ENCODE data around the gene SPC25. TPM values are rescaled to one million over a fixed set of nuclear protein-coding genes. Genes with fewer than 3 reads are reported as not detected.

SPC25 gene
- total RNA-seq, 4 donors from 2014 or later = 1.1 to 6.6 TPM; not detected in 2

- no peaks in the 10 kb centered on the region for H3K4me1 ChIP-seq
- no peaks in the 10 kb centered on the region for H3K27me3 ChIP-seq
- H3K9me3 ChIP-seq = no peaks in the 10 kb centered on the region
- TF ChIP-seq POLR2A (IDR thresholded peaks at IDR 0.05) (no peak), CTCF (IDR thresholded peaks at IDR 0.05) (no peak)
- H3K36me3 ChIP-seq = no peaks in the 10 kb centered on the region
- no peak overlapping the region for H3K4me3 ChIP-seq
- no peak overlapping the region for H3K27ac ChIP-seq
- DNase-seq = no peak
Measured at GRCh38 chr2:168896783-168897182, 6.6 kb upstream of the SPC25 start.

GRCh38 chr2:168895771-168896170 is 5.5 kb upstream of the SPC25 start:
- Histone ChIP-seq H3K9me3 (no peaks in the 10 kb centered on the region), H3K27ac (no peak overlapping the region), H3K4me3 (no peak overlapping the region), H3K27me3 (no peaks in the 10 kb centered on the region), H3K36me3 (no peaks in the 10 kb centered on the region), H3K4me1 (no peaks in the 10 kb centered on the region)
- no peak for DNase-seq
- no peak for TF ChIP-seq POLR2A (IDR thresholded peaks at IDR 0.05)
- TF ChIP-seq CTCF (IDR thresholded peaks at IDR 0.05) = no peak

GRCh38 chr2:168894720-168895119 is 4.5 kb upstream of the SPC25 start:
- H3K9me3 ChIP-seq = no peaks in the 10 kb centered on the region
- DNase-seq = no peak
- no peaks in the 10 kb centered on the region for H3K36me3 ChIP-seq
- no peak overlapping the region for H3K4me3 ChIP-seq
- H3K27me3 ChIP-seq = no peaks in the 10 kb centered on the region
- H3K27ac ChIP-seq = no peak overlapping the region
- peaks cover 0 to 3% (median 0%) of the 10 kb centered on the region in 4 donors for H3K4me1 ChIP-seq
- TF ChIP-seq POLR2A (IDR thresholded peaks at IDR 0.05) = no peak
- no peak for TF ChIP-seq CTCF (IDR thresholded peaks at IDR 0.05)

GRCh38 chr2:168894101-168894500 is 3.9 kb upstream of the SPC25 start:
- no peaks in the 10 kb centered on the region for H3K27me3 ChIP-seq
- H3K27ac ChIP-seq = no peak overlapping the region
- no peaks in the 10 kb centered on the region for H3K36me3 ChIP-seq
- TF ChIP-seq POLR2A (IDR thresholded peaks at IDR 0.05) (no peak), CTCF (IDR thresholded peaks at IDR 0.05) (no peak)
- H3K4me3 ChIP-seq = no peak overlapping the region
- DNase-seq = no peak
- no peaks in the 10 kb centered on the region for H3K9me3 ChIP-seq
- peaks cover 0 to 8% (median 0%) of the 10 kb centered on the region in 4 donors for H3K4me1 ChIP-seq

GRCh38 chr2:168892327-168892726 is 2.1 kb upstream of the SPC25 start:
- Histone ChIP-seq H3K4me3 (no peak overlapping the region), H3K9me3 (no peaks in the 10 kb centered on the region), H3K27me3 (no peaks in the 10 kb centered on the region), H3K4me1 (peaks cover 0 to 8% (median 0%) of the 10 kb centered on the region in 4 donors), H3K27ac (no peak overlapping the region), H3K36me3 (no peaks in the 10 kb centered on the region)
- TF ChIP-seq CTCF (IDR thresholded peaks at IDR 0.05) (no peak), POLR2A (IDR thresholded peaks at IDR 0.05) (no peak)
- no peak for DNase-seq

- no peaks in the 10 kb centered on the region for H3K27me3 ChIP-seq
- H3K36me3 ChIP-seq = no peaks in the 10 kb centered on the region
- peak overlapping the region; percentile 41 to 69 (median 56) for H3K4me3 ChIP-seq
- no peaks in the 10 kb centered on the region for H3K9me3 ChIP-seq
- no peak for TF ChIP-seq CTCF (IDR thresholded peaks at IDR 0.05)
- TF ChIP-seq POLR2A (IDR thresholded peaks at IDR 0.05) = no peak
- peaks cover 0 to 8% (median 0%) of the 10 kb centered on the region in 4 donors for H3K4me1 ChIP-seq
- DNase-seq = no peak
- H3K27ac ChIP-seq = no peak overlapping the region
Measured at GRCh38 chr2:168889635-168890005, 610 bp downstream of the SPC25 start.

Measured in Peyer's patch (tissue), 4 donors.